Fibroblast of skin of left biceps (primary cell): ENCODE results near the gene CFAP298.
"Not testable (repeated sequence)": the region's sequence is repeated elsewhere in the genome, so short reads cannot be mapped to it uniquely, and the experiment has no call there.

Experiments used
- DNase-seq, 2 experiments: peaks; one replicate each; pipeline ENCODE4 v3.0.0-alpha.2; 2013; ENCODE audit warnings: low read depth in 2 of 2

The CFAP298 gene

GRCh38 chr21:32566741-32567389 lies 45.3 kb downstream of the CFAP298 start:
- no peak for DNase-seq

GRCh38 chr21:32565856-32566465 lies 46.2 kb downstream of the CFAP298 start:
- DNase-seq = no peak

GRCh38 chr21:32562915-32563314 lies 49.3 kb downstream of the CFAP298 start:
- DNase-seq = no peak

- DNase-seq = peak; percentile 57 to 60
Observed at GRCh38 chr21:32562426-32562825, 49.8 kb downstream of the CFAP298 start.

GRCh38 chr21:32561476-32561875 lies 50.7 kb downstream of the CFAP298 start:
- not testable (repeated sequence) for DNase-seq

GRCh38 chr21:32560896-32561295 lies 51.3 kb downstream of the CFAP298 start:
- DNase-seq = no peak

GRCh38 chr21:32559006-32559610 lies 53.1 kb downstream of the CFAP298 start:
- DNase-seq = no peak

GRCh38 chr21:32558106-32558505 lies 54.1 kb downstream of the CFAP298 start:
- no peak for DNase-seq

GRCh38 chr21:32554832-32555638 lies 57.1 kb downstream of the CFAP298 start:
- DNase-seq = no peak

- DNase-seq = no peak
Observed at GRCh38 chr21:32549886-32550285, 62.3 kb downstream of the CFAP298 start.

- no peak for DNase-seq
Observed at GRCh38 chr21:32549440-32549839, 62.7 kb downstream of the CFAP298 start.
